GM18858 (cell line): ENCODE data around the gene CRIP3.

Experiments used
- ATAC-seq: cut with Tn5 transposase; IDR thresholded peaks from one replicate; pipeline ENCODE4 v1.9.1; 2021; ENCODE audit not compliant: unreplicated experiment

Gene CRIP3

DNA sequence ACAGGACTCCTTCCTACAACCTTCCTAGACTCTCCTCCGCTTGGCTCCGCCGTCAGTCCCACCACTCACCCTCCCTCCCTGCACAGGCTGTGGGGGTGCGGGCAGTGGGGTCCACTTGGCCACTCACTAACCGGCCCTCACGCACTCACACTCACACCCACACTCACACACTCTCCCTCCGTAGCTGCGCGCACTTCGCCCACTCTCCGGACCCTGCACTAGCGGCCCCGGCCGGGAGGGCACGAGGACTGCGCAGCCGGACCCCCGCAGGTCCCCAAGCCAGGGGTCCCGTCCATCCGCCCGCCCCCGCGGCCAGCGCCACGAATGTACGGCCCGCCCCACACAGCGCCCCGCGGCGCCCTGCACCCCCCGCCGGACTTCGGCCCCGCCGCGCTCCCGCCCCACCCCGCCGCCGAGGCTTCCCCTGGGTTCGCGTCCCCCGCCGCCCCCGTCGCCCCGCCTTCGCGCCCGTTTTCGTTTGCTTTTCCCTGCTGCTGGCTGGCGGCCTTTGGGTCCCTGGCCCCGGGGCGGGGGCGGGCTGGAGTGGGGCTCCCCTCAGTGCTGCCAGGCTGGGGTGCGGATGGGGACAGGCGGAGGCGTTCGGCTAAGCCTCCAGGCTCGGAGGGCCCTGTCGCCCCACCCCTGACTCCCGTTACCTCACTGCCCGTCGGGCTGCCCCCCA lies 33.6 kb downstream of the CRIP3 start:
- ATAC-seq: no peak

DNA sequence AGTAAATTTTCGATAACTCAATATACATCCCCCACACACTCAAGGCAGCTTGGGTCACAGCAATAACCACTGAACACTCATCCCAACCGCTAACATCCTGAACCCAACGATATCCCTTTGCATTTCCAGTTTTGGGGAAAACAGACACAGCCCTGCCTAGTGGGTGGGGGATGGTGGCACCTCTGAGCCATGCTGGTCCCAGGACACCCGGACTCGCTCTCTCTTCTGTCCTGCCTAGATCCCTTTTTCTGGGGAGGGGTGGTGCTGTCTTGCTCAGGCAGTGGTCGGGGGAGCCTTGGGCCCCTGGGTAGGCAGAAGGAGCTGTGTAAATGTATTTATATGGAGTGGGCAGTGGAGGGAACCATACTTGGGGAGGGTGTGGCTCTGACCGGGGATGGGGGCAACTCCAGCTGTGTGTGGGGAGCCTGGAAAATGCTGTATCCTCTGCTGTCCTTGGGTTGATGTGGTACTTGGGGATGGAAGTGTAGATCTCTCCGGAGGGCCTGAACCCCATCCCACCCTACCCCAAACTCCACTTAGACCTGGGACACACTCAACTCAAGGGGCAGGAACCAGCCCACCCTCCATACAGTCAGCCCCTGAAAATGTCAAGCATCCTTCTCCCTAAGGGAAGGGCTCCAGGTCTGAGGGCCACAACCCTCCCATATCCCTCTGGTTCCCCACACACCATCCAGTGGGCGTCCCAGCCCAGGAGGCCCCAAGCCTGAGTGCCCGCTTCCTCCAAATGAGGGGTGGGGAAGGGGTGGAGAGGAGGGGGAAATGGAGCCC lies 34.3 kb downstream of the CRIP3 start:
- no peak for ATAC-seq

DNA sequence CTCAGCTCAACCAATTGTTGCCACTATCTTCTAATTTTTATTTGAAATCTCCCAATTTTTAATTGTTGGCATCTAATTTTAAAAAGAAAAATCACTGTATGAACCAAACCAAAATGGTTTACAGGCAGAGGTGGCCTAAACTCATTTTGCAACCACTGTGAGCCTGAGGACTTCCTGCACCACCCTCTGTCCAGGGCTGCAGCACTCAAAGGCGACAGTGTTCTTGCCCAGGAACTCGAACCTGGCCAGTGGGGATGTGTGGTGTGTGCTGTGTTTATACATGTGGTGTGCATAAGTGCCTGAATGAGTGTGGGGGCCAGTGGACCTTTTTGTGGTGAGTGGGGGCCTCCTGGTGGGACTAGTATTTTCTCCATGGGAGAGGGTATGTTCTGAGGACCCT lies 34.9 kb downstream of the CRIP3 start:
- ATAC-seq: no peak

DNA sequence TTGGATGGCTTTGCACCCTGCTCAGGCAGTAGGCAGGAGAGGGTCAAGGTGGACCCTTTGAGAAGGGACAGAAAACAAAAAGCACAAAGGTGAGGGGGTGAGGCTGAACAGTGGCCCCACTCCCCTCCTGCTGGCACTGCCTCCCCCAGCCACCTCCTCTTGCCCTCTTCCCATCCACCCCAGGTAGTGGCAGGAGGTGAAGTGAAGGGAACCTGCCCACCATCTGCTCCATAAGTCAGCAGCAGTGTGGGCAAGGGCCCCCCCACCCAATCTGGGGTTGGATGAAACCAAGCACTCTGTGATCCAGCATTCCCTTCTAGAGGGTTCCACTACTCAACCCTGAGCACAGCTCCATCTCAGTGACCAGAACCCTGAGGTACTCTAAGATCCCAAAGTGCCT lies 36.7 kb downstream of the CRIP3 start:
- ATAC-seq: no peak

DNA sequence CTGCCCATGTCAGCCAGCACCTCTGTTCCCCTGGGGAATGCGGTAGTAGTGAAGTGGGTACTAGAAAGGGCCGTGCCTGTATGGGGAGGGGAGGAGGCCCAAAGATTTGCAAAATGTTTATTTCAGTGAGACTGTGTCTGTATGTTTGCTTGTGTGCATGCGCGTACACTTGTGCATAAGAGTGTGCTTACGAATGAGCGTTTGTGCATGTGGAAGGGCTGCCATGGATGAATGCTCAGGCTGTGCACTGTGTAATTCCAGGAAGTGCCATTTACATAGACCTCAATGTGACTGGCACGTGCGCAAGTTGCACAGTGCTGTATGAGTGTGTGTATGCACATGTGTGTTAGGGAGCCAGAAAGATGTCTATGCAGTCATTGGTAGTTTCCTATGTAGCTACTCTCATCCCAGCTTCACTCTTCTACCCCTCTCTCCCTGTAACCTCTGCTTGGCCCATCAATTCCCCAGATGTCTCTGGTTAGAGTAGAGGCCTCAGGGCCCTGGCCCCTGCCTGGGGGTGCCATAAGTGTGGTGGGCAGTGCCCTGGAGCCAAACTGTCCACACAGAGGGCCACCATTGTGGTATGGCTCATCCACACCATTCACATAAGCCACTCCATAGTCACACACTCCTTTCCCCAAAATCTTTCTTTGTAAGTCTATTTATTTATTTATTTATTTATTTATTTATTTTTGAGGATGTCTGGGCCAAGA lies 37.4 kb downstream of the CRIP3 start:
- ATAC-seq: no peak

DNA sequence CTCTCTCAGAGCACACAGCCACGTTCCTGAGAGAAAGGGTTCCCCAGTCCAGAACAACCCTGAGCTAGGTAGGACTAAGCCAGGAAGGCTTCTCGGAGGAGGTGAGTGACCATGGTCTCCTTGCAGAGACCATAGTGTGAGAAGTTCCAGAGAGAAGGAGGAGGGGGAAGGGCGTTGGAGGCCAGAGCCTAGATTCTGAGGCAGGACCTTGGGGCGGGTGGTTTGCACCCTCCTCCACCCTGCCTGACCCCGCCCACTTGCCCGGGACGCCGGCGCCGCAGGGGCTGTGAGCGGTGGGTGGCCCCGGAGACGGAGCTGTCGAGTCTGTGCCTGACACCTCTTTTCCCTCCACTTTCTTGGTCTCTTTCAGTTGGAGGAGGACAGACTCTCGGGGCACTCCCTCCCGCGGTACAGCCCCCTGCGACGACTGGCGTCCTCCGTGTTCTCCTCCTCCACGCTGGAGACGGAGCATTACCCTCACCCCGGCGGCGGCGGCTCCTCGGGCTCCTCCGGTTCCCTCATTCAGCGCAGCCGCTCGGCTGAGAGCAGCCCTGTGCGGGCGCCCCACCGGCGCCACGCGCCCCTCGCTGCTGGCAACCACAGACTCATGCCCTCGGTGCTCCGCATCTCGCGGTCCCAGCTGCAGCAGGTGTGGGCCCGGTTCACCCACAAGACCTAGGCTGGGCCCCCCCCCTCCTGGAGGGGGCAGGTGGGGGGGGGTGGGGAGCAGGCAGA lies 39.2 kb downstream of the CRIP3 start:
- no peak for ATAC-seq

DNA sequence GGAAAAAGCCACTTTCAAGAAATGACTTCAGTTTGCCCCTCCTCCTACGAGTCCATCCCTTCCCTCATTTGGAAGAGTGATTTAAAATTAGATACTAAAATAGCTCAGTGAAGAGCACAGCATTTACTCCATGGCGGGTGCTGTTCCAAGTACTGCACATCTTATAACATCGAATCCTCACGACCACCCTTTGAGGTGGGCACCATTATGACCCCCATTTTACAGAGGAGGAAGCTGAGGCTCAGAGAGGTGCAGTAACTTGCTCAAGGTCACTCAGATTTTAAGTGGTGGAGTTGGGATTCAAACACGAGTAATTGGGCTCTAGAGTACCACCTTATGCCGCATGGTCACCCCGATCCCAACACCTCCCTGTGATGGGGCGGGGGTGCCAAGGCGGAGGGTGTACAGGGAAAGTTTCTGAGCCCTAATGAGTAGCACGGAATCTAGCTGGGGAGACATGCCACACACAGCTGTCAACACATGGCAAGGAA lies 39.8 kb downstream of the CRIP3 start:
- no peak for ATAC-seq

DNA sequence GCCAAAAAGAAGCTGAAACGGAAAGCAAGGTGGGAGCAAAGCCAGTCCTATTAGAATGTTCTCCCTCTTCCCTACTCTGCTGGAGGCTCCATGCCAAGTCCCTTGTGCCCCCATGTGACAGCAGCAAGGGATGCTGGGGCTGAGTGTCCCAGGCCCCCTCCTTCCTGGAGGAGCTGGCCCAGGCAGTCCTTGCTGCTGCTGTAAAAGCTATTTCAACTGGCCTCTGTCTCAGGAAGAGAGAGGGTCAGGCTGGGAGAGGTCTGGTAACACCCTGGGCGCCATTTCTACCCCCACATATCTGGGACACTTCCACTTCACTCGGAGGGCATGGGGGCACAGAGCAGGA lies 40.3 kb downstream of the CRIP3 start:
- no peak for ATAC-seq

DNA sequence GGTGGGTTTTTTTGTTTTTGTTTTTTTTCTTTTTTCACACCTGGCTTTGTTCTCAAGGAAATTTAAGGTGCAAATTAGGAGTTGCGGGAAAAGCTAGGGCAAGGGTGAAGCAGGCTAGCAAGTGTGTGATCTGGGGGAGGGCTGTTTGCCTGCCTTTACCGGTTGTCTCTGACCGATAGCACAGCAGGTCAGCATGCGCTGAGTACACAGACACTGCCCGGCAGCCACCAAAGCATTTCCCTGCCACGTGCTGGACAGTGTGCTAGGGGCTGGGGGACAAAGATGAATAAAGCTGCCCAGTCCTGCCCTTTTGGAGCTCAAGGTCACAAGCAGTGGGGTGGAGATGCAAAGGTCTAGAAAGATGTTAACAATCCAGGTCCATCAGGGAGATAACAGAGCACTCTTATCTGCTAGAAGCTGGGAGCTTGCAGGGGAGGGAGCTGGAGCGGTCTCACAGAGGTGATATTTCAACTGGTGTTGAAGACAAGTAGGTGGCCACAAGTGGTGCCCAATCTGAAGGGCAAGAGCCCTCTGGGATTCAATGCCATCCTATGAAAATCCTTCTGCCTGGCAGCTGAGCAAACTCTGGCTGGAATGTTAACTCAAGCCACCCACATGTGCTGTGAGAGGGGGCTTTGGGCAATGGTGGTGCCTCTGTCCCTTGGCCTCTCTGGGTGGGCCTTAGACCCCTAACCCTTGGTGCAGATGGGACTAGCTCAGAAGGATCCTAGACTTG lies 40.8 kb downstream of the CRIP3 start:
- ATAC-seq: no peak

DNA sequence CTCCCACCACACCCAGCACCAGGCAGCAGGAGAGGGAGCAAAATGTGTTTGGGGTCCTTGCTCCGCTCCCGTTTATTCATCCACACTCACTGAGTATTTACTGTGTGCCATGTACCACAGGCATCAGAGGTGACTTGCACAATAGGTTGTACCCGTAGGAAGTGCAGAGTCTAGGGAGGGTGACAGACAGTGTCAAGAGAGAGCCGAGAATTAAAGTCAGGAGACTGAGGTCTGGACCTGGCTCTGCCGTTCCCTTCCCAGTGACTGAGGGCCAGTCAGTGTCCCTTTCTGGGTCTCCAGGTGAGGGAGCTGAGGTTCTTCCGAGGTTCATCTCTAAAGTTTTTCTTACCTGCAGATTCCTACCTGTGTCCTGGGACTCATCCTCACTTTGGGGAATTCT lies 43.1 kb downstream of the CRIP3 start:
- ATAC-seq: no peak

DNA sequence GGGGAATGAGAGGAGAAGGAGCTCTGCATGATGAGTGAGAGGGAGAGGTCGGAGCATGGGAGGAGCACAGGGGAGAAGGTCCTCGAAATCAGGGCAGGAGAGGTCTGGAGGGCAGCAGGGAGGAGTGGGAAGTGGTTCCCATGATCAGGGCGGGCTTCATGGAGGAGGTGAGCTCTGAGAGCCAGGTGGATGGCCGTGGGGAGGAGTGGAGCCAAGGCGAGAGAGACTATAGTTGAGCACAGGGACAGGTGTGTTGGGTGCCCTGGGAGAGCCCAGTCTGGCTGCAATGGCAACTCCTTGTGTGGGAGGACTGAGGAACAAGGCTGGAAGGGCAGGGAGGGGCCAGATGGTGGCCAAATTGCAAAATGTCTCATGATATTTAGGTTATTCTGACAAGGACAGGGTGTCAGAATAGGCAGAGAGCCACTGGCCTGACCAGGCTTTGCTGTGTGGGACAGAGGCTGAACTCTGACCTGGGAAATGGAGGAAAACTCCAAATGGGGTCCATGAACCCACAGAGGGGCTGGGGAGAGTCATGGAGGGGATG lies 44.0 kb downstream of the CRIP3 start:
- no peak for ATAC-seq

DNA sequence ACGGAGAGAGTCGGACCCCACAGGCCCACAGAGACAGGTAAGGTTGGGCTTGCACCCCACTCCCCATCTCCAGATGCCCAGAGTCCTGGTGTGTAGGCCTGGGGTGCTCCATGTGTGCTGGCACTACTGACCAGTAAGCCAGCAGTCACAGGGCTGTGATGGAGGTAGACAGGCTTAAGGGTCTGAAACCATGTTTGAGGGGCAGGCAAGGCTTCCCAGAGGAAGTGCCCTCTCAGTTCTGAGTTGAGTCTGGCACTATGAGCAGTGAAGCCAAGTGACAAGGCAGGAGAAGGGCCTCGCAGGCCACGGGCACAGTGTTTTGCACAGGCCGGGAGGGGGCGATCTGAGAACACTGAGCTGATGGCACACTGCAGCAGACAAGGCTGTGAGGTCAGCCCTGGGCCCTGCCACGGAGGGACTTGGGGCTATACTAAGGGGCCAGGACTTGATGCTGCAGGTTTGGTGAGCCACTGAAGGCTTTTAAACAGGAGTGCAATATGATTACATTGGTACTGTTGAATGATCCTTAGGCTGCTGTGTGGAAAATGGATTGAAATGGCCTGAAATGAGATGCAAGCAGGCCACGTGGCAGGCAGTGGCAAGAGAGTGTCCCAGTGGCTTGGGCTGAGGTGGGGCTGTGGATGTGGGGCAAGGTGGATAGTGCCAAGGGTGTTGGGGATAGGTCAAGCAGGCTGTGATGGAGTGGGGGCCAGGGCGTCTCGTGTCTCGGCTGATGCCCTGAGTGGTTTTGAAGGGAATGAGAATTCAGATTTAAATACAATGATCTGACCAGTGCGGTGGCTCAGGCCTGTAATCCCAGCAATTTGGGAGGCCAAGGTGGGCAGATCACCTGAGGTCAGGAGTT lies 45.1 kb downstream of the CRIP3 start:
- ATAC-seq: no peak

DNA sequence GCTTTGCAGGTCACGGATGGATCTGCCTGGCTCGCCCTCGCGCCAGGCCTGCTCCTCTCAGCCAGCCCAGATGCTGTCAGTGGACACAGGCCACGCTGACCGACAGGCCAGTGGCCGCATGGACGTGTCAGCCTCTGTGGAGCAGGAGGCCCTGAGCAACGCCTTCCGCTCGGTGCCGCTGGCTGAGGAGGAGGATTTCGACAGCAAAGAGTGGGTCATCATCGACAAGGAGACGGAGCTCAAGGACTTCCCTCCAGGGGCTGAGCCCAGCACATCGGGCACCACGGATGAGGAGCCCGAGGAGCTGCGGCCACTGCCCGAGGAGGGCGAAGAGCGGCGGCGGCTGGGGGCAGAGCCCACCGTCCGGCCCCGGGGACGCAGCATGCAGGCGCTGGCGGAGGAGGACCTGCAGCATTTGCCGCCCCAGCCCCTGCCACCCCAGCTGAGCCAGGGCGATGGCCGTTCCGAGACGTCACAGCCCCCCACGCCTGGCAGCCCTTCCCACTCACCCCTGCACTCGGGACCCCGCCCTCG lies 45.8 kb downstream of the CRIP3 start:
- ATAC-seq: no peak

DNA sequence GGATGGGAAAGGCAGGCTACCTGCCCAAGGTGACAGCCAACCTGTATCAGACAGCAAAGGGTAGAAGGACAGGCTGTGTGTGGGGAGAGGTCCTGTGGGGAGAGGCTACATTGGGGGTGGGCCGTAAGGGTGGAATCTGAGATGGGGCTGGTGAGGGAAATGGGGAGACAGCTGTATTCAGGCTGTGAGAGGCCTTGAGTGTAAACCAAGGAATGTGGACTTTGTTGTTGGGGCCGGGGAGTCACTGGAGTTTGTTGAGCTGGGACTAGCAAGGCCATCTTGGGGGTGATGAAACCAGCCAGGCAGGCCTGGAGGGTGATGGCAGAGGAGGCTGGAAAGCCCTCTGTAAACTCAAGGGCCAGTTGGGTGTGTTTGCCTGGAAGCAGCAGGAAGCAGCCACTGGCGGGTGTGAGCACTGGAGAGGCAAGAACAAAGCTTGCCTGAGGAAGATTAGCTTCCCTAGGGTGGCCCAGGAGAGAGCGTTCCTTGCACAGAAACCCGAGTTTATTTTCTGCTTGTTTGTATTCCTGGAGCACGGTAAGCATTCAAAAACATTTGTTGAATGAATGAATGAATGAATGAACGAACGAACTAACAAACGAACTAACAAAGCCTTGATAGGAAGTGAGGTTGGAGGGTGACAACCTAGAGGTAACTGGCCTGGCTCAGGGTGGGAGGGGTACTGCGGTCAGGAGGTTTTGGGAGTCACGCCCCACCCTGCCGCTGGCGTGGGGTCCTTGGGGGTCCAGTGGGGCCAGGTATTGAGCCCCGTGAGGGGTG lies 46.4 kb downstream of the CRIP3 start:
- no peak for ATAC-seq

DNA sequence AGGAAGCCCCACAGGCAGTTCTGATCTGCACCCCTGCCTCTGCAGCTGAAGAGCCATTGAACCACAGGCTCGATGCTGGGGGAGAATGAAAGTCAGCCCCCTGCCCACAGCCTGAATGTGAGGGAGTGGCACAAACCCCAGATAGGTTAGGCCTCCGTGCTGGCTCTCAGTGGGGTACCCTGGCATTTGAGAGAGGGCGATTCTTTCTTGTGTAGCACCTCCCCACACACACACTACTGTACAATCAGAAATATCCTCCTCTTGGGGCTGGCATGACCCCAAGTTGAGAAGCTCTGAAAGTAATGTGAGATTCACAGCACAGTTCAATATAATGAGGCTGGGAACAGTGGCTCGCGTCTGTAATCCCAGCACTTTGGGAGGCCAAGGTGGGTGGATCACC lies 47.4 kb downstream of the CRIP3 start:
- no peak for ATAC-seq

DNA sequence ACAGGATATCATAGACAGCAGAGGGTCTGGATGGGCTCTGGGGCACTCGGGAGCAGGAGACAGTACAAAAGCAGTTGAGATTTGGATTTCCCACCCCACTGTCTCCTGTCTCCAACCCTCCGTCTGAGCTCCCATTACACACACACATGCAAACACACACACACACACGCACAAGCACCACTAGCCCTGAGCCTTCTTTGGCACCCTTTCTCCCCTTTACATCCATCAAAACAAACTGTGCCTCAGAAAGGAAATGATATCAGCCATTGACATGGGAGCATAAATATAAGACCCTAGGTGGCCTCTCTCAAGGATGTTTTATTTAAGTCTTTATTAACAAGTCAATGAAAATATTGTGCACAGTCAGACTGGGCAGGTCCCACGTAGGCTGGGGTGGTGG lies 47.8 kb downstream of the CRIP3 start:
- ATAC-seq: no peak

DNA sequence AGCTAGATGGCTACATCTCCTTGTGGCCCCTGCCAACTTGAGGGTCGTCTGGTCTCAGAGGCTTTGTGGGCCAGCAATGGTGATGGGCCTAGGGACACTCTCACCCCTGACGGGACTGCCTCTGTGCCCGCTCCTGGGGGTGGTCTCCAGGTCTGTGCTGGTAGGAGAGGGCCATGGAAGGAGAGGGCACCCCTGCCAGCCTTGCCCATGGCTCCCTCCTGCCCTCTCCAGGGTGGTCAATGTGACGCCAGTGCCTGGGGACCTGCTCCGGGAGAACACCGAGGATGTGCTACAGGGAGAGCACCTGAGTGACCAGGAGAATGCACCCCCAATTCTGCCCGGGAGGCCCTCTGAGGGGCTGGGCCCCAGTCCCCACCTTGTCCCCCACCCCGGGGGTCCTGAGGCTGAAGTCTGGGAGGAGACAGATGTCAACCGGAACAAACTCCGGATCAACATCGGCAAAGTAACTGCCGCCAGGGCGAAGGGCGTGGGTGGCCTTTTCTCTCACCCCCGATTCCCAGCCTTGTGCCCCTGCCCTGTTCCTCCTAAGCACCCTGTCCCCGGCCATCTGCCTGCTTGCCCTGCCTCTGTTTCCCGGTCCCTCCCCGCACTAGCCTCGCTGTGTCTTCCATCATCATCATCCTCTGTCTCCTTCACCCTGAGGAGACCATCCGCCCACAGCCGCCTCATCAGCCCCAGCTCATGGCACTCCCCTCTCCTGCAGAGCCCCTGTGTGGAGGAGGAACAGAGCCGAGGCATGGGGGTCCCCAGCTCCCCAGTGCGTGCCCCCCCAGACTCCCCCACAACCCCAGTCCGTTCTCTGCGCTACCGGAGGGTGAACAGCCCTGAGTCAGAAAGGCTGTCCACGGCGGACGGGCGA lies 49.6 kb downstream of the CRIP3 start:
- ATAC-seq: no peak
